Neuronal stem cell (in vitro differentiated cells): ENCODE data around the gene PPP1R7.

Experiments used
- DNase-seq: peaks from one replicate; pipeline ENCODE4 v3.0.0-alpha.2; 2013; ENCODE audit warnings: low spot score
- H2AFZ ChIP-seq: one replicate; pipeline ENCODE4 v1.6.1; 2013; ENCODE audit warnings: mild to moderate bottlenecking, low read length, inconsistent platforms
- H2AK5ac ChIP-seq: 2 replicates; pipeline ENCODE4 v1.6.1; 2013; ENCODE audit warnings: low read depth, mild to moderate bottlenecking, inconsistent platforms, low read length, moderate library complexity, mixed read lengths
- H2BK120ac ChIP-seq: 2 replicates; pipeline ENCODE4 v1.6.1; 2013; ENCODE audit warnings: low read depth, mild to moderate bottlenecking, inconsistent platforms, low read length, moderate library complexity, mixed read lengths
- H2BK12ac ChIP-seq: one replicate; pipeline ENCODE4 v1.6.1; 2013; ENCODE audit warnings: low read length, inconsistent platforms
- H2BK15ac ChIP-seq: 2 replicates; pipeline ENCODE4 v1.6.1; 2013; ENCODE audit warnings: mild to moderate bottlenecking, low read length, inconsistent platforms, mixed read lengths
- H2BK5ac ChIP-seq: one replicate; pipeline ENCODE4 v1.6.1; 2013; ENCODE audit warnings: inconsistent platforms, mild to moderate bottlenecking, low read length, moderate library complexity
- H3K14ac ChIP-seq: one replicate; pipeline ENCODE4 v1.6.1; 2013; ENCODE audit warnings: low read length, inconsistent platforms
- H3K18ac ChIP-seq: 2 replicates; pipeline ENCODE4 v1.6.1; 2013; ENCODE audit warnings: low read length, inconsistent platforms
- H3K23ac ChIP-seq: 2 replicates; pipeline ENCODE4 v1.6.1; 2013; ENCODE audit warnings: low read depth, mild to moderate bottlenecking, mixed read lengths, low read length, inconsistent platforms; ENCODE audit not compliant: poor library complexity
- H3K27ac ChIP-seq: replicated peaks from 3 replicates; pipeline ENCODE4 v1.5.1; 2013; ENCODE audit warnings: low read length, inconsistent platforms
- H3K27me3 ChIP-seq, 3 experiments: 2 replicates each; pipeline ENCODE4 v1.6.1; 2013; ENCODE audit warnings: low read length in 3 of 3, mild to moderate bottlenecking in 2 of 3, inconsistent platforms in 1 of 3, low read depth in 1 of 3, mixed read lengths in 1 of 3, moderate library complexity in 1 of 3; ENCODE audit not compliant: control insufficient read depth in 3 of 3, insufficient read depth in 3 of 3
- H3K36me3 ChIP-seq, 2 donors: replicated peaks in 1 of 2; 2 replicates each; pipeline ENCODE4 v1.6.1; 2013; ENCODE audit warnings: low read length in 2 of 2; ENCODE audit not compliant: control insufficient read depth in 2 of 2, insufficient read depth in 2 of 2
- H3K4ac ChIP-seq: 2 replicates; pipeline ENCODE4 v1.6.1; 2013; ENCODE audit warnings: inconsistent platforms, mild to moderate bottlenecking, low read length, moderate library complexity
- H3K4me1 ChIP-seq, 2 donors: 1 replicate in 1 of 2; 2 replicates in 1 of 2; pipeline ENCODE4 v1.6.1; 2013; ENCODE audit warnings: low read length in 2 of 2, low read depth in 1 of 2; ENCODE audit not compliant: control insufficient read depth in 2 of 2, insufficient read depth in 1 of 2
- H3K4me2 ChIP-seq: one replicate; pipeline ENCODE4 v1.6.1; 2013; ENCODE audit warnings: mild to moderate bottlenecking, low read length, inconsistent platforms; ENCODE audit not compliant: insufficient read depth, poor library complexity, severe bottlenecking
- H3K4me3 ChIP-seq, 2 donors: 2 replicates each; pipeline ENCODE4 v1.5.1; 2013; ENCODE audit warnings: low read length in 2 of 2, mild to moderate bottlenecking in 2 of 2, inconsistent platforms in 1 of 2, moderate library complexity in 1 of 2
- H3K79me1 ChIP-seq: one replicate; pipeline ENCODE4 v1.6.1; 2013; ENCODE audit warnings: low read depth, mild to moderate bottlenecking, inconsistent platforms, low read length, moderate library complexity
- H3K9ac ChIP-seq: one replicate; pipeline ENCODE4 v1.6.1; 2013; ENCODE audit warnings: mild to moderate bottlenecking, low read depth, low read length, inconsistent platforms; ENCODE audit not compliant: poor library complexity
- H3K9me3 ChIP-seq, 2 donors: replicated peaks in 1 of 2; 2 replicates each; pipeline versions ENCODE3 to v1.6.1; 2013; ENCODE audit warnings: low read length in 2 of 2, mild to moderate bottlenecking in 2 of 2, inconsistent platforms in 1 of 2, low read depth in 1 of 2, mixed read lengths in 1 of 2, moderate library complexity in 1 of 2; ENCODE audit not compliant: control insufficient read depth in 2 of 2, insufficient read depth in 1 of 2
- H4K8ac ChIP-seq: one replicate; pipeline ENCODE4 v1.6.1; 2013; ENCODE audit warnings: low read depth, mild to moderate bottlenecking, inconsistent platforms, low read length, moderate library complexity
- H4K91ac ChIP-seq: one replicate; pipeline ENCODE4 v1.6.1; 2013; ENCODE audit warnings: low read length, low read depth, mild to moderate bottlenecking, inconsistent platforms; ENCODE audit not compliant: poor library complexity
- WGBS, 2 donors: extraction: QIAGEN DNeasy Blood & Tissue Kit; methylation state at CpG; one replicate each; pipeline ENCODE4 v1.1.7; 2013; ENCODE audit warnings: missing lambda C conversion rate in 2 of 2, mixed read lengths in 1 of 2; ENCODE audit not compliant: insufficient read length in 2 of 2, insufficient replicate concordance in 1 of 2; ENCODE audit errors: extremely low coverage in 2 of 2; 5-methylcytosine and 5-hydroxymethylcytosine counted together

The PPP1R7 gene

GRCh38 chr2:241190291-241190981 is 40.2 kb downstream of the PPP1R7 start:
- Histone ChIP-seq H3K23ac (peak overlapping the region; percentile 43), H3K14ac (peak overlapping the region; percentile 21), H3K18ac (peak overlapping the region; percentile 64), H3K9ac (no peak overlapping the region), H4K8ac (no peak overlapping the region), H3K27me3 (peaks cover 0 to 8% (median 0%) of the 10 kb centered on the region in 3 experiments), H3K9me3 (no peaks in the 10 kb centered on the region), H2BK15ac (peak overlapping the region; percentile 85), H2BK5ac (peak overlapping the region; percentile 53), H3K4me1 (peaks cover 6 to 15% of the 10 kb centered on the region in 2 donors), H2AK5ac (peak overlapping the region; percentile 81), H2AFZ (no peak overlapping the region), H3K4ac (no peak overlapping the region), H3K36me3 (no peaks in the 10 kb centered on the region), H2BK120ac (peak overlapping the region; percentile 18), H3K27ac (no peak overlapping the region), H3K4me2 (no peak overlapping the region), H4K91ac (no peak overlapping the region), H3K79me1 (peaks cover 4% of the 10 kb centered on the region), H2BK12ac (no peak overlapping the region), H3K4me3 (no peak overlapping the region)
- no peak for DNase-seq
- WGBS, 2 donors = no CpG with 5 or more reads among the region's 19 CpGs

- Histone ChIP-seq H2BK120ac (no peak overlapping the region), H3K27me3 (peaks cover 0 to 14% (median 0%) of the 10 kb centered on the region in 3 experiments), H2AFZ (no peak overlapping the region), H3K4me3 (no peak overlapping the region), H3K18ac (no peak overlapping the region), H3K23ac (no peak overlapping the region), H3K14ac (no peak overlapping the region), H3K79me1 (peaks cover 4% of the 10 kb centered on the region), H3K9me3 (no peaks in the 10 kb centered on the region), H2BK15ac (no peak overlapping the region), H4K8ac (no peak overlapping the region), H3K4ac (no peak overlapping the region), H3K4me2 (no peak overlapping the region), H3K4me1 (peaks cover 6 to 15% of the 10 kb centered on the region in 2 donors), H3K9ac (no peak overlapping the region), H2AK5ac (peak overlapping the region; percentile 56), H2BK5ac (no peak overlapping the region), H2BK12ac (no peak overlapping the region), H4K91ac (no peak overlapping the region), H3K27ac (no peak overlapping the region), H3K36me3 (no peaks in the 10 kb centered on the region)
- DNase-seq = no peak
- no CpG with 5 or more reads among the region's 14 CpGs for WGBS, 2 donors
Observed at GRCh38 chr2:241191081-241191480, 40.8 kb downstream of the PPP1R7 start.

- Histone ChIP-seq H4K91ac (no peak overlapping the region), H3K79me1 (peaks cover 4% of the 10 kb centered on the region), H3K9ac (no peak overlapping the region), H3K23ac (no peak overlapping the region), H2BK120ac (no peak overlapping the region), H3K36me3 (no peaks in the 10 kb centered on the region), H2BK15ac (no peak overlapping the region), H3K27ac (no peak overlapping the region), H2AFZ (no peak overlapping the region), H3K18ac (no peak overlapping the region), H3K4me2 (no peak overlapping the region), H3K4me1 (peaks cover 0 to 4% of the 10 kb centered on the region in 2 donors), H3K9me3 (no peaks in the 10 kb centered on the region), H3K14ac (no peak overlapping the region), H3K27me3 (peaks cover 0 to 23% (median 0%) of the 10 kb centered on the region in 3 experiments), H3K4ac (no peak overlapping the region), H4K8ac (no peak overlapping the region), H2BK5ac (no peak overlapping the region), H2BK12ac (no peak overlapping the region), H2AK5ac (no peak overlapping the region), H3K4me3 (no peak overlapping the region)
- WGBS, 2 donors = no CpG with 5 or more reads among the region's 8 CpGs
- DNase-seq = no peak
Observed at GRCh38 chr2:241193271-241193670, 43.0 kb downstream of the PPP1R7 start.

GRCh38 chr2:241194811-241195210 is 44.5 kb downstream of the PPP1R7 start:
- DNase-seq = no peak
- no peak overlapping the region for H3K27ac ChIP-seq
- H2BK5ac ChIP-seq = no peak overlapping the region
- no peak overlapping the region for H2BK15ac ChIP-seq
- no peak overlapping the region for H3K4me2 ChIP-seq
- H2BK12ac ChIP-seq = no peak overlapping the region
- H3K23ac ChIP-seq = no peak overlapping the region
- no peak overlapping the region for H4K91ac ChIP-seq
- H3K79me1 ChIP-seq = no peaks in the 10 kb centered on the region
- no peaks in the 10 kb centered on the region for H3K9me3 ChIP-seq
- no peak overlapping the region for H3K18ac ChIP-seq
- no peak overlapping the region for H3K4me3 ChIP-seq
- H2BK120ac ChIP-seq = no peak overlapping the region
- H3K9ac ChIP-seq = no peak overlapping the region
- peaks cover 0 to 2% of the 10 kb centered on the region in 2 donors for H3K4me1 ChIP-seq
- H3K36me3 ChIP-seq = no peaks in the 10 kb centered on the region
- H4K8ac ChIP-seq = no peak overlapping the region
- no peak overlapping the region for H3K4ac ChIP-seq
- no peak overlapping the region for H2AK5ac ChIP-seq
- WGBS, 2 donors = no CpG with 5 or more reads among the region's 9 CpGs
- peaks cover 0 to 30% (median 0%) of the 10 kb centered on the region in 3 experiments for H3K27me3 ChIP-seq
- no peak overlapping the region for H2AFZ ChIP-seq
- H3K14ac ChIP-seq = no peak overlapping the region
